GM21825 (cell line): ENCODE measurements around the gene ENTPD6.

ENCODE experiments used
- ATAC-seq: cut with Tn5 transposase; IDR thresholded peaks from one replicate; pipeline ENCODE4 v1.9.1; 2021; ENCODE audit warnings: mild to moderate bottlenecking, moderate library complexity; ENCODE audit not compliant: unreplicated experiment

The ENTPD6 gene

GRCh38 chr20:25207149-25207959, 11.8 kb downstream of the ENTPD6 start:
- ATAC-seq: no peak

- ATAC-seq: no peak
Observed at GRCh38 chr20:25207960-25208534, 12.5 kb downstream of the ENTPD6 start.

- no peak for ATAC-seq
Observed at GRCh38 chr20:25209400-25209799, 13.9 kb downstream of the ENTPD6 start.

GRCh38 chr20:25209911-25210310, 14.4 kb downstream of the ENTPD6 start:
- no peak for ATAC-seq

GRCh38 chr20:25211273-25211672, 15.8 kb downstream of the ENTPD6 start:
- ATAC-seq: no peak

- ATAC-seq: no peak
Observed at GRCh38 chr20:25212242-25212641, 16.7 kb downstream of the ENTPD6 start.

- ATAC-seq: no peak
Observed at GRCh38 chr20:25213566-25214425, 18.3 kb downstream of the ENTPD6 start.

GRCh38 chr20:25214426-25214790, 18.9 kb downstream of the ENTPD6 start:
- no peak for ATAC-seq

- ATAC-seq: no peak
Observed at GRCh38 chr20:25214819-25215218, 19.3 kb downstream of the ENTPD6 start.

GRCh38 chr20:25215521-25215920, 20.0 kb downstream of the ENTPD6 start:
- no peak for ATAC-seq

- no peak for ATAC-seq
Observed at GRCh38 chr20:25216199-25216945, 20.9 kb downstream of the ENTPD6 start.

- no peak for ATAC-seq
Observed at GRCh38 chr20:25217161-25218108, 21.9 kb downstream of the ENTPD6 start.

- ATAC-seq: no peak
Observed at GRCh38 chr20:25218109-25218486, 22.6 kb downstream of the ENTPD6 start.

- ATAC-seq: no peak
Observed at GRCh38 chr20:25218492-25218891, 23.0 kb downstream of the ENTPD6 start.

- no peak for ATAC-seq
Observed at GRCh38 chr20:25219365-25219764, 23.9 kb downstream of the ENTPD6 start.

- ATAC-seq: no peak
Observed at GRCh38 chr20:25220021-25220730, 24.7 kb downstream of the ENTPD6 start.

GRCh38 chr20:25220810-25221591, 25.5 kb downstream of the ENTPD6 start:
- ATAC-seq: no peak
